Measurements from ENCODE around the gene IGFALS.

DNA sequence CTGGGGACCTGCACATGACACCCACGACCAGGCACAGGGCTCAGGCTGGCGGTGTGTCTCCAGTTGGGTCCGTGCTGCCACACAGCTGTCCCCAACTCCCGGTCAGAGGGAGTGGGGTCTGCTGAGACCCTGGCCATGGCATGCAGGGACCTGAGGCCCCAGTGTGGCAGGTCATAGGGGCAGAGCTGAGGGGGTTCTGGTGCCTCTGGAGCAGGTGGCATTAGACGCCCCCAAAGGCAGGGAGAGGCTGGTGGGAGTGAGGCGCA lies 6.5 kb downstream of the IGFALS start:
- TF ChIP-seq RARB (CRISPR knock-in tag; IDR thresholded peaks at IDR 0.05) (no peak), ARNTL (CRISPR knock-in tag; IDR thresholded peaks at IDR 0.05; ENCODE audit: borderline replicate concordance, low read depth) (no peak), ISL1 (CRISPR knock-in tag; IDR thresholded peaks at IDR 0.05) (no peak), ZNF565 (CRISPR knock-in tag; conservative IDR thresholded peaks at IDR 0.05; ENCODE audit: low read depth) (no peak)
- TF ChIP-seq, protein P1, sequence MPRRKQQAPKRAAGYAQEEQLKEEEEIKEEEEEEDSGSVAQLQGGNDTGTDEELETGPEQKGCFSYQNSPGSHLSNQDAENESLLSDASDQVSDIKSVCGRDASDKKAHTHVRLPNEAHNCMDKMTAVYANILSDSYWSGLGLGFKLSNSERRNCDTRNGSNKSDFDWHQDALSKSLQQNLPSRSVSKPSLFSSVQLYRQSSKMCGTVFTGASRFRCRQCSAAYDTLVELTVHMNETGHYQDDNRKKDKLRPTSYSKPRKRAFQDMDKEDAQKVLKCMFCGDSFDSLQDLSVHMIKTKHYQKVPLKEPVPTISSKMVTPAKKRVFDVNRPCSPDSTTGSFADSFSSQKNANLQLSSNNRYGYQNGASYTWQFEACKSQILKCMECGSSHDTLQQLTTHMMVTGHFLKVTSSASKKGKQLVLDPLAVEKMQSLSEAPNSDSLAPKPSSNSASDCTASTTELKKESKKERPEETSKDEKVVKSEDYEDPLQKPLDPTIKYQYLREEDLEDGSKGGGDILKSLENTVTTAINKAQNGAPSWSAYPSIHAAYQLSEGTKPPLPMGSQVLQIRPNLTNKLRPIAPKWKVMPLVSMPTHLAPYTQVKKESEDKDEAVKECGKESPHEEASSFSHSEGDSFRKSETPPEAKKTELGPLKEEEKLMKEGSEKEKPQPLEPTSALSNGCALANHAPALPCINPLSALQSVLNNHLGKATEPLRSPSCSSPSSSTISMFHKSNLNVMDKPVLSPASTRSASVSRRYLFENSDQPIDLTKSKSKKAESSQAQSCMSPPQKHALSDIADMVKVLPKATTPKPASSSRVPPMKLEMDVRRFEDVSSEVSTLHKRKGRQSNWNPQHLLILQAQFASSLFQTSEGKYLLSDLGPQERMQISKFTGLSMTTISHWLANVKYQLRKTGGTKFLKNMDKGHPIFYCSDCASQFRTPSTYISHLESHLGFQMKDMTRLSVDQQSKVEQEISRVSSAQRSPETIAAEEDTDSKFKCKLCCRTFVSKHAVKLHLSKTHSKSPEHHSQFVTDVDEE (CRISPR knock-in tag; IDR thresholded peaks at IDR 0.05), result no peak
- TF ChIP-seq, protein P2, sequence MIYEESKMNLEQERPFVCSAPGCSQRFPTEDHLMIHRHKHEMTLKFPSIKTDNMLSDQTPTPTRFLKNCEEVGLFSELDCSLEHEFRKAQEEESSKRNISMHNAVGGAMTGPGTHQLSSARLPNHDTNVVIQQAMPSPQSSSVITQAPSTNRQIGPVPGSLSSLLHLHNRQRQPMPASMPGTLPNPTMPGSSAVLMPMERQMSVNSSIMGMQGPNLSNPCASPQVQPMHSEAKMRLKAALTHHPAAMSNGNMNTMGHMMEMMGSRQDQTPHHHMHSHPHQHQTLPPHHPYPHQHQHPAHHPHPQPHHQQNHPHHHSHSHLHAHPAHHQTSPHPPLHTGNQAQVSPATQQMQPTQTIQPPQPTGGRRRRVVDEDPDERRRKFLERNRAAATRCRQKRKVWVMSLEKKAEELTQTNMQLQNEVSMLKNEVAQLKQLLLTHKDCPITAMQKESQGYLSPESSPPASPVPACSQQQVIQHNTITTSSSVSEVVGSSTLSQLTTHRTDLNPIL (CRISPR knock-in tag; IDR thresholded peaks at IDR 0.05; ENCODE audit: low read depth), result no peak
